ENCODE measurements around the gene DIRAS1.
A peak's percentile ranks its signal among the peaks of the same experiment; 100 is the strongest.

Gene DIRAS1

GRCh38 chr19:2739602-2740313 is 18.6 kb upstream of the DIRAS1 start, which contains the start of gene SLC39A3:
TSS of gene SLC39A3 (minus strand) at chr19:2740017. CDS start at chr19:2737257, 2,760 bp downstream.
- H4K20me1 ChIP-seq = peaks cover 31% of the 10 kb centered on the region

GRCh38 chr19:2736550-2737190 is 15.5 kb upstream of the DIRAS1 start:
- Histone ChIP-seq H3K4me1 (peaks cover 66% of the 10 kb centered on the region), H3K27ac (no peak overlapping the region), H4K20me1 (peaks cover 62% of the 10 kb centered on the region), H3K9me3 (peaks cover 9% of the 10 kb centered on the region), H3K4me3 (no peak overlapping the region), H3K4me2 (no peak overlapping the region), H3K27me3 (no peaks in the 10 kb centered on the region; the same call in 1 of the 2 replicates), H3K36me3 (peaks cover 55% of the 10 kb centered on the region), H3K9ac (no peak overlapping the region)
- TF ChIP-seq Cebpa-rat (IDR thresholded peaks at IDR 0.05) = peak; percentile 83

More at GRCh38 chr19:2739602-2740313, 18.6 kb upstream of the DIRAS1 start, which contains the start of gene SLC39A3:
- TF ChIP-seq Cebpa-rat (IDR thresholded peaks at IDR 0.05) = no peak
- Histone ChIP-seq H3K27me3 (no peaks in the 10 kb centered on the region; the same call in 1 of the 2 replicates), H3K4me1 (peaks cover 37% of the 10 kb centered on the region), H3K9ac (peak within 1 kb of the TSS; percentile 89), H3K9me3 (peaks cover 9% of the 10 kb centered on the region), H3K36me3 (peaks cover 31% of the 10 kb centered on the region), H3K4me3 (peak within 1 kb of the TSS; percentile 97), H3K27ac (peak within 1 kb of the TSS; percentile 89), H3K4me2 (peak within 1 kb of the TSS; percentile 90)

- TF ChIP-seq Cebpa-rat (IDR thresholded peaks at IDR 0.05) = no peak
- Histone ChIP-seq H4K20me1 (peaks cover 72% of the 10 kb centered on the region), H3K9ac (peak overlapping the region; percentile 0; the same call in 1 of the 2 replicates), H3K9me3 (peaks cover 9% of the 10 kb centered on the region), H3K4me3 (no peak overlapping the region), H3K27ac (peak overlapping the region; percentile 61; the same call in 1 of the 2 replicates), H3K27me3 (no peaks in the 10 kb centered on the region; the same call in 1 of the 2 replicates), H3K4me1 (peaks cover 78% of the 10 kb centered on the region), H3K36me3 (peaks cover 66% of the 10 kb centered on the region), H3K4me2 (peak overlapping the region; percentile 81)
Measured at GRCh38 chr19:2735374-2735773, 14.2 kb upstream of the DIRAS1 start.

GRCh38 chr19:2734589-2735288 is 13.6 kb upstream of the DIRAS1 start:
- H3K4me3 ChIP-seq = 0 out of 2 replicates have a peak overlapping the region, but pooled peaks have one; percentile 4
- H3K4me1 ChIP-seq = peaks cover 81% of the 10 kb centered on the region
- 0 out of 2 replicates have a peak overlapping the region, but pooled peaks have one; percentile 0 for H3K9ac ChIP-seq
- H4K20me1 ChIP-seq = peaks cover 72% of the 10 kb centered on the region
- no peaks in the 10 kb centered on the region; the same call in 1 of the 2 replicates for H3K27me3 ChIP-seq
- peaks cover 66% of the 10 kb centered on the region for H3K36me3 ChIP-seq
- no peak for TF ChIP-seq Cebpa-rat (IDR thresholded peaks at IDR 0.05)
- peaks cover 9% of the 10 kb centered on the region for H3K9me3 ChIP-seq
- peak overlapping the region; percentile 61 for H3K27ac ChIP-seq
- H3K4me2 ChIP-seq = peak overlapping the region; percentile 81

GRCh38 chr19:2733930-2734588 is 12.9 kb upstream of the DIRAS1 start:
- peak overlapping the region; percentile 81 for H3K4me2 ChIP-seq
- H3K9me3 ChIP-seq = peaks cover 9% of the 10 kb centered on the region
- H3K36me3 ChIP-seq = peaks cover 66% of the 10 kb centered on the region
- TF ChIP-seq Cebpa-rat (IDR thresholded peaks at IDR 0.05) = no peak
- H3K4me3 ChIP-seq = no peak overlapping the region
- peak overlapping the region; percentile 61 for H3K27ac ChIP-seq
- peaks cover 72% of the 10 kb centered on the region for H4K20me1 ChIP-seq
- no peaks in the 10 kb centered on the region; the same call in 1 of the 2 replicates for H3K27me3 ChIP-seq
- peaks cover 83% of the 10 kb centered on the region for H3K4me1 ChIP-seq
- no peak overlapping the region for H3K9ac ChIP-seq

GRCh38 chr19:2732883-2733282 is 11.7 kb upstream of the DIRAS1 start:
- no peak for TF ChIP-seq Cebpa-rat (IDR thresholded peaks at IDR 0.05)
- H3K27ac ChIP-seq = no peak overlapping the region
- H4K20me1 ChIP-seq = peaks cover 70% of the 10 kb centered on the region
- no peak overlapping the region for H3K4me2 ChIP-seq
- H3K27me3 ChIP-seq = no peaks in the 10 kb centered on the region; the same call in 1 of the 2 replicates
- peaks cover 66% of the 10 kb centered on the region for H3K36me3 ChIP-seq
- peaks cover 85% of the 10 kb centered on the region for H3K4me1 ChIP-seq
- H3K4me3 ChIP-seq = no peak overlapping the region
- H3K9ac ChIP-seq = no peak overlapping the region
- peaks cover 9% of the 10 kb centered on the region for H3K9me3 ChIP-seq

GRCh38 chr19:2732157-2732725 is 11.1 kb upstream of the DIRAS1 start:
- Histone ChIP-seq H3K27ac (no peak overlapping the region), H3K9ac (no peak overlapping the region), H3K4me2 (no peak overlapping the region), H3K4me3 (no peak overlapping the region), H3K9me3 (peaks cover 9% of the 10 kb centered on the region), H3K27me3 (no peaks in the 10 kb centered on the region; the same call in 1 of the 2 replicates), H4K20me1 (peaks cover 76% of the 10 kb centered on the region), H3K4me1 (peaks cover 91% of the 10 kb centered on the region), H3K36me3 (peaks cover 60% of the 10 kb centered on the region)
- TF ChIP-seq Cebpa-rat (IDR thresholded peaks at IDR 0.05) = no peak

- H3K36me3 ChIP-seq = peaks cover 51% of the 10 kb centered on the region
- no peak overlapping the region for H3K9ac ChIP-seq
- H3K4me1 ChIP-seq = peaks cover 98% of the 10 kb centered on the region
- peaks cover 3% of the 10 kb centered on the region for H3K9me3 ChIP-seq
- peak overlapping the region; percentile 47 for H3K4me2 ChIP-seq
- TF ChIP-seq Cebpa-rat (IDR thresholded peaks at IDR 0.05) = no peak
- peak overlapping the region; percentile 26; the same call in 1 of the 2 replicates for H3K27ac ChIP-seq
- no peak overlapping the region for H3K4me3 ChIP-seq
- H4K20me1 ChIP-seq = peaks cover 76% of the 10 kb centered on the region
- no peaks in the 10 kb centered on the region for H3K27me3 ChIP-seq
Measured at GRCh38 chr19:2731181-2731995, 10.2 kb upstream of the DIRAS1 start.
